AG08395 (cell line): Measurements from ENCODE around the gene HES6.
"Not testable (repeated sequence)": the region's sequence is repeated elsewhere in the genome, so short reads cannot be mapped to it uniquely, and the experiment has no call there.

Experiments
- DNase-seq: peaks from one replicate; pipeline ENCODE4 v3.0.0; 2012; ENCODE audit warnings: mixed read lengths, low spot score

HES6 gene

DNA sequence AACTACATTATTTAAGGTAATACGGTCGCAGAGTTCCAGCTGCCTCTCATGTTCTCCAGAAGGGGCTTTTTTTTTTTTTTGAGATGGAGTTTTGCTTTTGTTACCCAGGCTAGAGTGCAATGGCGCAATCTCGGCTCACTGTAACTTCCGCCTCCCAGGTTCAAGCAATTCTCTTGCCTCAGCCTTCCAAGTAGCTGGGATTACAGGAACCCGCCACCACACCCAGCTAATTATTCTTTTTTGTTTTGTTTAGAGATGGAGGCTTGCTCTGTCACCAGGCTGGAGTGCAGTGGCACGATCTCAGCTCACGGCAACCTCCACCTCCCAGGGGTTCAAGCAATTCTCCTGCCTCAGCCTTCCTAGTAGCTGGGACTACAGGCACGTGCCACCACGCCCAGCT lies 33.6 kb upstream of the HES6 start:
- DNase-seq = not testable (repeated sequence)

DNA sequence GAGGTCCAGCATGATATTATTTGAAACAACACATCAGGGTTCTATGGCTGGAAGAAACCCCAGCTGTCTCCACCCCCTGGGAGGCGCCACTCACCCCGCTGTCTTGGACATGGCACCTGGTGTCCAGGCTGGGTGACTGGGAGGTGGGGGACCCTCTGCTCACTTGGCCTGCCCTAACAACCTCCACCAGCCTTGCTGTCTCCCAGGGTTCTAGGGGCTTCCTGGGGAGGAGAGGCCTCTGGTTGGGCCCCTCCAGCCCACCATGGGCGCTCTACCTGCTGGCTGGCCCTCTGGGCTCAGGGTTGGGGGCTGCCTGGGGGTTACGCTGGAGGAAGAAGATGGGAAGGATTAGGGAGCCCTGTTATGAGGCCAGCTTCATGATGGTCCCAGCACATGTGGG lies 32.3 kb upstream of the HES6 start:
- no peak for DNase-seq

GRCh38 chr2:238271686-238272085 lies 31.8 kb upstream of the HES6 start:
- not testable (repeated sequence) for DNase-seq

- DNase-seq = no peak
Measured at GRCh38 chr2:238271061-238271554, 31.3 kb upstream of the HES6 start.

DNA sequence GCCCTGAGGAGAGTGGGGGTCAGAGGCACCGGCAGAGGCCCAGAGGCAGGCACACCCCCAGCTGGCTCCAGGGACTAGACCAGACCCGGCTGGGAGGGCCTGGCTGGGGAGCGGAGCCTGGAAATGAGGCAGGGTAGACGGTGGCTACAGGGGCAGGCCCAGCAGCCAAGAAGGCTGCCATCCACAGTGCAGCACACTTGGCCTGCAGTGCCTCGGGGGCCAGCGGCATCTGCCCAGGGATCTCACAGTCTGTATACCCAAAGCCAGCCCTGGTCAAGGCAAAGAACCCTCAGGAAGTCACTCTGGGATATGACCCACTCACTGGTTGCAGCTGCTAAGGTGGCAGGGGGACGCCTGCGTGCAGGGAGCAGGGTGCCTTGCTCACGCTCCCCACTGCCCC lies 30.8 kb upstream of the HES6 start:
- no peak for DNase-seq

GRCh38 chr2:238269741-238270140 lies 29.9 kb upstream of the HES6 start:
- no peak for DNase-seq

DNA sequence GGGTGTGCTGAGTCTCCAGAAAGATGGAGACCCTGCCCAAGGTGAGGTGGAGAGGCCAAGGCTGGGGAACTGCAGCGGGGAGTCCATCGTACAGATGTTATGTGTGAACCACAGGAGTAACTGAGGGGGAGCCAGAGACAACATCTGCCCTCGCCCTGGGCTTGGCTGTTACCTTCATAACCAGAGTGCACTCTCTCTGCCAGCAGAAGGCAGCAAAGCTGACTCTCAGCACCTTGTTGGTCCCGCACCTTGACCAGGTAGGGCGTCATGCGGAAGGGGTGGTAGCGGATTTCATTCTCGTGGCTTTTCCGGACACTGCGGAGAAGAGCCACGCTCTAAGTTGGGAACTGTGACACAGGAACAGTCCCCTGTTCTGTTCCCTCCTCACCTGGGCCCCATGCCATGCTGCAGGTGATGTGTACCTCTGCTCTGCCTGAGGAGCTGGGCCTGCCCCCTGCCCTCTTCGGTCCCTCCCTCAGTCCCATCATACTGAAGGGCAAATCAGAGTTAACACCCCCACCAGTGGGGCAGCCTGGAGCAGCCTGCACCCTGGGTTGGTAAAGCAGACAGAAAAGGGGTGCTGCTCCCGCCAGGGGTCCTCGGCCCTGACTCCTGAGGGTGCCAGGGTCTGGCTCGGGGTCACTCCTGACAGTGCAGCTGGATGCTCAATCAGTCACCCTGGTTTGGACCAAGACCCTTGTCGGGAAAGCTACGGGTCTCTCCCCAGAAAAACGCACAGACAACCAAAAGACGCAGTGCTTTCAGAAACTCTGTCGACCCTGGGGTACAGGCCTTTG lies 28.2 kb upstream of the HES6 start:
- DNase-seq = no peak

DNA sequence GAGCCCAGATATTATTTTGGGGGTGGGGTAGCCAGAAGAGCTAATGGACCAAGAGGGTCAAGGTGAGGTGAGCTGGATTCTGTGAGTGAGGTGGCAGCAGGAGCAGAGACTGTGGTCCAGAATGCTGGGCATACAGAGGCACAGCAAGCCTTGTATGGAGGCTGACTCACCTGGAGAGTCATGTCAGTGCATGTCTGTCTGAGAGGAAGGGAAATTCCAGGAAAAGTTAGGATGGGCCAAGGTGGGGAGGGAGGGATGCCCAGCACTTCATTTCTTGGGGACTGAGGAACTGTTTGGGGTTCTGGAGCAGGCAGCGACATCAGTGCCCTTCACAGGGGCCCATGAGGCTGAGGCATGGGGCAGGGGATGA lies 27.5 kb upstream of the HES6 start:
- DNase-seq = no peak

GRCh38 chr2:238265605-238266004 lies 25.8 kb upstream of the HES6 start:
- DNase-seq = no peak

DNA sequence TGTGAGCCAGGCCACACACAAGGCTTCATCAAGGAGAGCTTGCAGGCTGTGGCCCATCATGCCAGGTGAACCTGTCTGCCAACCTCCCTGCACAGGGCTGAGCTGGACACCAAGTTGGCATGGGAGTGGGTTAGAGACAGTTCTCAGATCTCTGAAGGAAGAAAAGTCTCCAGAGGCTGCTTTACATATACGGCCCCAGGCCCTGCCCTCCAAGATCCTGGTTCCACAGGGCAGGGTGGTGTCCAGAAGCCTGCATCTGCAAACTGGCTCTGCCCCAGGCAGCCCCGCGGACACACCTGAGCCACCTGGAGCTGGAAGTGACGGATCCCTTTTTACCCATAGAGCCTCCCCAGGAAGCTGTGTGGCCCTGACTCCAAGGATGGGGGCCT lies 24.2 kb upstream of the HES6 start:
- no peak for DNase-seq

DNA sequence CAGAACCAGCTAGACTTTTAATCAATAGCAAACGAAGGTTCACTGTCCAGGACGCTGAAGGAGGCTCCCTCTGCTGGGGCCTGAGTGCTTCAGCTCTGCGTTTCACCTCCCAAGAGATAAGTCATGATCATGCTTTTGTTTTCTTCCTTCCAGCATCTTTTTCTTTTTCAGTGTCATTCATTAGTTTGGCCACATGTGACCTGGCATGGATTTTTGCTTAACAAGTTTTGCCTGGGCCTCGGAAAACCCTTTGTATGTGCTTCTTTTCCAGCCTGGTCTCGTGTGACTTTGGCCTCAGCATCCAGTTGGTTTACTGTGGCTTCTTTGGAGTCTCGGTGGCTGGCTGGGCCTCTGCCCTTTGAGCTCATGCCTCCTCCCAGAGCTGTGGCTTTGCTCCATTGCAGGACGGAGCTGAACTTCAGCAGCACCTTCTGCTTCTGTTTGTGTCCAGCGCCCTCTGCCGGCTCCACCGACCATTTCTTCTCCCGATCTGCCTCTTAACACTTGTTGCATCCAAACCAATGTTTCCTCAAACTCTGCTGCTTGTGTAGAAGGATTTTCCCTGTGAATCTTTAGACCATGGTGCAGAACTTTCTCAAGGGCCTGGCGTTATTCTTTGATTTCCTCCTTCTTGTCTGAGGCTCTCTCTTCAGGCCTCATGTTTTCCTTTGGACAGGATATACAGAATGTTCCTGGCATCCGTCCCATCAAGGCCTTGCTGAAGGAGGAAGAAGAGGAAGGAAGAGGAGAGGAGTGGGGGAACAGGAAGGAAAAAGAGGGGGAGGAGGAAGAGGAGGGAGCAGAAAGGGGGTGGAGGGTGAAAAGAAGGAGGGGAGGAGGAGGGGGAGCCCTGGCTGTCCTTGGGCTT lies 23.6 kb upstream of the HES6 start:
- DNase-seq = peak; percentile 96

DNA sequence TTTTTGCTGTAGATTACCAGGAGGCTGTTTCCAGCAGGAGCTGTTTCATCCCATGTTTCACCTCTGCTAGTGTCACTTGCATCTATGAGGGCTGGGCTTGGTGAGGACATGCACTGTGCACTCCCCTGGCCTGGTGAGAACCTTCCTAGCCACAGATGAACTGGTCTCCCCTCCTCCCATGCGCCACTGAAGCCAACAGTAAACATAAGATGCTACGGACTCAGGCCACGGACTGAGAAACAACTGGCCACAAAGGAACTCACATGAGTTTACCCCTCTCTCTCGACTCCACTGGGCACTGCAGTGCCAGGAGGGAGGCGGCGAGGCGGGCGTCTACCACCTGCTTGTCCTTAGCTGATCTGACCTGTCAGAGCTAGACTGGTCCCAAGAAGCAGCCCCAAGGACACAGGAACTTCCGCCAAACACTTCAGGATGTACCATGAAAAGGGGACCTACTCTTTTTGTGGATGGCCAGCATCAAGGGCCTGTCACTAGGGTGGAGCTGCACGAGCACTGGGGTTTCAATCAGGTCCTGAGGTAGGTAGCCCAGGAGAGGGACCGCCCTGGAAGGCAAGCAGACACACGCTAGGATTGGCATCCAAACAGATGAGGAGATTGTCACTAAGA lies 22.8 kb upstream of the HES6 start:
- DNase-seq = no peak

DNA sequence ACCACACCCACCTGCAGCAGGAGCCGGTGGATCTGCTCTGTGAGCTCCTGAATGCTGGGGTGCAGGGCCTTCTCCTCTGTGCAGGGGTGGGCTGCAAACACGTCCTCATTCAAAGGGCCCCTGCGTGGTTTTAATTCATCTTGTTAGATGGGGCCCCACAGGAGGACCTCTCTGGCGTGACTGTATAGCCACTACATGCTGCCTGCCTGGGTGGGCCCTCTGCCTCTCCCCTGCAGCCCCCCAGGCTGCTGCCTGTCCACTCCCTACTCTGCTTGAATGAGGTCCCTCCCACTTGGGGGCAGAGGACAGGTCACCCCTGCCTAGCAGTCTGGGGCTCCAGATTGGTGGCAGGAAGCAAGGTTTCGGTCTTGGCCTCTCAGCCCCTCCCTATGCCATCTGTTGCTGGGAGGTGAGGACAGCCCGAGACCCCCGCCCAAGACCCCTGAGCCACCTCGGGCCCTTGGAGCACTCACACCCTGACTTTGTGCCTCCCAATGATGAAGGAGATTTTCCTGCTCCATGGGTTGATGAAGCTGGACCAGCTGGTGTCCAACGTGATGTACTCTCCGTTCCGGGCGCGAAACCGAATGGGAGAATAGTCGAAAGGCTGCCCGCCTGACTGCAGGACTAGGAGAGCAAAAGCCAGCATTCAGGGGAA lies 22.0 kb upstream of the HES6 start:
- no peak for DNase-seq

DNA sequence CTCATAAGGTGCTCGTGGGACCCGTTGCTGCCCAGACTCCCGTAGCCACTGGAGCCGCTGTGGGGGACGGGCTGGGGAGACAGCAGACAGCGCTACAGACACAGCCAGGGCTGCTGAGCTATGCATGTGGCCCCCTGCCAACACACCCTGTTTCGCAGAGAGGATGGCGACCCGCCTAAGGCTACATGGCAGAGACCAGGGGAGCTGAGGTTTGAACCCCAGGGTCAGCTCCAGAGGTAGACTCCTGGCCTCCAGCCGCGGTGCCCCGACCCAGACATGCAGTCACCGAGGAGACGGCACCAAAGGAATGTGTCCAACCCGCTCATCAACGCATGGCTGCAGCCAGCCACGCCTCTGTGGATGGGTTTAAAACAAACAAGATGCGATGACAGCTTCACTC lies 21.0 kb upstream of the HES6 start:
- no peak for DNase-seq

DNA sequence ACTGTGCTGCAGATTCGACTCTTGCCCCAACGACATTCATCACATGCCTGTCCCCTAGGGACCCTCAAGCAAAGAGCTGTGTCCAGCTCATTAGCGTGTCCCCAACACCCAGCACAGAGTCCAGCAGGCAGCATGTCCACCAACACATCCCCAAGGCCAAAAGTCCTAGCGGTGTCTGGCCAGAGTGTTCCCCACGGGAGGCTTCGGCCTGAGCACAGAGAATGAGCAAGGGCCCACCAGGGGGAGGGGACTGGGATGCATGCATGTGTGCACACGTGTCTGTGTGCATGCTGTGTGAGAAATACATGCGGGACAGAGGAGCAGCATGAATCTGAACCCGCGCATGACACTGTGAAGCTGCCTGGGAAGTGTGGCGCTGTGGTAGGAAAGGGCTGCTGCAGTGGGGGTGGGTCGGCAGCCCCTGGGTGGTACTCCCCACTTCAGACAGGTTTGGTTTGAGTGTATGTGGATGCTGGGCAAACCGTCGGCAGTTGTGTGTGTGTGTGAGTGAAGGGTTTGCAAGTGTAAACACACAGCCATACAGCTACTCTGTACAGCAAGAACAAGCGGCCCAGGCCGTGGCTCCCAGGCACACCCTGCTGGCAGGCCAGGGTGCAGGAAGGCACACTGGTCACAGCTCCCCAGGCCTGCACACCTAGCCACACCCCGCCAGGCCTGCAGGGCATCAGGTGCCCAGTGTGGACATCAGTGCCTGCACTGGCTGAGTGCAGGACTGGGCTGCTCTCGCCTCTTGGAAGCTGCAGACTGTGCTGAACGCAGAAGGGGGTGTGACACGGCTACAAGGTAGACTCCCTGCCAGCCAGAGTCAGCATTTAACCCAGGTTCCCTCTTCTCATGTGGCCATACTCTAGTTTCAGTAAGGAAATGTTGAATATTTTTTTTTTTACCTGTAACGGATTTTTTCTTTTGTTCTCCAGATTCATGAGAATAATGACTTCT lies 19.5 kb upstream of the HES6 start:
- no peak for DNase-seq

DNA sequence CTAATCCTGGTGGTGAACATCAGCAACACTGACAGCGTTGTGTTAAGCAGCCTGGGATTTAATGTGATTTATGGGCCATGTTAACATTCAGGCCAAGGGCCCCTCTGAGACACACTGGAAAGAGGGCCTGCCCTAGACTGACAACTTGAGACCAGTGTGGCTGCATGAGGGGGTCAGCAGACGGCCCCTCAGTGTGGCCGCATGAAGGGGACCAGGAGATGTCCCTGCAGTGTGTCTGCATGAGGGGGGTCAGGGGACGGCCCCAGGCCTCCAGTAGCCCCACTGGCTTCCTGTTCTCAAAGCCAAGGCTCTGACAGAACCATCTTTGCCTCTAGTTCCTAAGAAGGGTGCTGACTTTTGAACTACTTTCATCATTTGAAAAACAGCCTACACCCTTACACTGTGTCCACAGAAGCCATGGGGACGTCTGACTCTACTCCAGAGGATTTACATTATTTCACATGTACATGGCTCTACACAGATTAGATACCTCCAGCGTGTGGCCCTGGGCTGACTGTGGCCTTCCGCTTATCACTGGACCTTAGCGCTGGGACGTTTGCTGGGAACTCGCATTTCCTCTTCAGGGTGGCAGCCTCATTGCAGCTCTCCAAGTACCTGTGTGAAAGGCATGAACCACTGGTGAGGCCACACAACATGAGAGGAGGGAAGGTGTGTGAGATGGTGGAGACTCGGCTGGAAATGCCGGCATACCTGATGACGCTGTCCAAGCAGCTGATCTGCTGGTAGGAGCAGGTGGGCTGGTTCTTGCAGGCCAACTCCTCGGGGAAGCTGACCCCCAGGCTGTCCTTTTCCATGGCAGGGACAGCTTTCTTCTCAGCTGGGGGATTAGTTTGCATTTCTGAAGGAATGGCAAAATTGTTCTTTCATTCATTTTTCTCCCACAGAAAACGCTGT lies 18.2 kb upstream of the HES6 start:
- no peak for DNase-seq

DNA sequence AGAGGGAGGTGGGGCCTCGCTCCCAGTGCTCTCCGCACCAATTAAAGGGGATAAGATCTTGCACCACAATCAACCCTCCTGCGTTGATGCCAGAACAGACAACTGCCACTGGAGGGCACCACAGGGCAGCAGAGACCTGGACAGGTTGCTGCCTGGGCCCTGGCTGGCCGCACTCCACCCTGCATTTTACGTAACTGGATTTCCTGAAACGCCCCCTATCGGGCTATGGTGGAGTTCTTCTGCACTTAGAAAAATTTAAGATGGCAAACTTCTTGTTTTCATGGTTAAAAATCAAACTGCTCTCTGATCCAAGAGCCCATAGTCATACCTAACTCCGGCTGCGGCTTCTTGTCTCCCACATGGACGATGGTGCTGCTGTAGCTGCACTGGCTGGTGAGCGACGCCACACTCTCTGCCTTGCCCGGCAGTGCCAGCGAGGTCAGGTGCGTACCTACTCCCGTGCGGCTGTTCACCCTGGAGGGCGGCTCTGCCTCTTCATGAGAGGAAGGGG lies 16.8 kb upstream of the HES6 start:
- DNase-seq = peak; percentile 75

GRCh38 chr2:238256111-238256510 lies 16.3 kb upstream of the HES6 start:
- DNase-seq = no peak

- DNase-seq = no peak
Measured at GRCh38 chr2:238255636-238256035, 15.8 kb upstream of the HES6 start.

DNA sequence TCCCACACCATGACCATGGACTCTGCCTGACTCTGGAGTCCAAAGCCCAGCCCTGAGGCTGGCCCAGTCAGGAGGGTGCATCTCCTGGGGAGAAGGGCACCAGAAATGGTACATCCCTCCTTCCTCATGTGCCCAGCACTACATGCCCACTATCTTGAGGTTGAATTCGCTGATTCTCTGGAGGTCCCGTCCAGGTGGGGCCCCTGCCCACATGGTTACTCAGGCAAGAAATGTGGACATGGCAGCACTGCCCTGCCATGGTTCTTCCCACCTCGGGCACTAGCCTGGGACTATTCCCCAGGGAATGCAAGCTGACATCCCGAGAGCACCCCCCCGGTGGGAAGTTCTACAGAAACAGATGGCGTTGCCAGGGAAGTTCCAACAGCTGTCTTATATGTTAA lies 15.3 kb upstream of the HES6 start:
- DNase-seq = no peak
